Mesothelial cell of epicardium (in vitro differentiated cells): ENCODE measurements around the gene HYCC2. TPM values are rescaled to one million over a fixed set of nuclear protein-coding genes. Genes with fewer than 3 reads are reported as not detected.

Experiments
- DNase-seq, 2 experiments: peaks; one replicate each; pipeline ENCODE4 v3.0.0; 2021; ENCODE audit warnings: low spot score in 2 of 2; ENCODE audit not compliant: unreplicated experiment in 2 of 2
- H3K27ac Mint-ChIP-seq: 2 replicates; pipeline ENCODE4 v1.8.0; 2021; ENCODE audit warnings: mixed read lengths
- H3K27me3 Mint-ChIP-seq: 2 replicates; pipeline ENCODE4 v1.8.0; 2021; ENCODE audit warnings: low read depth, mixed read lengths
- H3K36me3 Mint-ChIP-seq: 2 replicates; pipeline ENCODE4 v1.8.0; 2021; ENCODE audit warnings: mixed read lengths
- H3K4me1 Mint-ChIP-seq: 2 replicates; pipeline ENCODE4 v1.8.0; 2021; ENCODE audit warnings: mixed read lengths
- H3K4me3 Mint-ChIP-seq: 2 replicates; pipeline ENCODE4 v1.8.0; 2021; ENCODE audit warnings: mild to moderate bottlenecking, moderate library complexity, mixed read lengths
- H3K9me3 Mint-ChIP-seq: 2 replicates; pipeline ENCODE4 v1.8.0; 2021; ENCODE audit warnings: mixed read lengths
- total RNA-seq: library from RNA; stranded (reverse); gene quantifications from 3 replicates; pipeline ENCODE4 v1.2.1, GENCODE V29; 2021
- TF ChIP-seq, protein P1 (sequence below): fragments of 200-600 bp; sonication (generic); IDR thresholded peaks from one replicate; pipeline ENCODE4 v1.5.0; 2021; ENCODE audit warnings: antibody characterized with exemption; ENCODE audit not compliant: unreplicated experiment

The HYCC2 gene
- total RNA-seq, 1 donor from 2014 or later = 20.3 TPM

DNA sequence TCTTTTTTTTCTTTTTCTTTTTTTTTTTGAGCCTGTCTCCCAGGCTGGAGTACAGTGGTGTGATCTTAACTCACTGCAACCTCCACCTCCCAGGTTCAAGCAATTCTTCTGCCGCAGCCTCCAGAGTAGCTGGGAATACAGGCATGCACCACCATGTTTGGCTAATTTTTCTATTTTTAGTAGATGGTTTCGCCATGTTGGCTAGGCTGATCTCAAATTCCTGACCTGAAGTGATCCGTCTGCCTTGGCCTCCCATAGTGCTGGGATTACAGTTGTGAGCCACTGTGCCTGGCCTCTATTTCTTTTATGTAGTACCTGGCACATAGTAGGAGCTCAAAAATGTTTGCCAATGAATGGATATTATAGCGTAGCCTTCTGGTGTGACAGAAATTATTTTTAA, 37.7 kb upstream of the HYCC2 start:
- DNase-seq = no peak
- no peak overlapping the region for H3K4me3 Mint-ChIP-seq
- H3K27ac Mint-ChIP-seq = no peak overlapping the region
- H3K27me3 Mint-ChIP-seq = peaks cover 2% of the 10 kb centered on the region
- H3K4me1 Mint-ChIP-seq = no peaks in the 10 kb centered on the region
- no peaks in the 10 kb centered on the region for H3K36me3 Mint-ChIP-seq
- TF ChIP-seq, protein P1, sequence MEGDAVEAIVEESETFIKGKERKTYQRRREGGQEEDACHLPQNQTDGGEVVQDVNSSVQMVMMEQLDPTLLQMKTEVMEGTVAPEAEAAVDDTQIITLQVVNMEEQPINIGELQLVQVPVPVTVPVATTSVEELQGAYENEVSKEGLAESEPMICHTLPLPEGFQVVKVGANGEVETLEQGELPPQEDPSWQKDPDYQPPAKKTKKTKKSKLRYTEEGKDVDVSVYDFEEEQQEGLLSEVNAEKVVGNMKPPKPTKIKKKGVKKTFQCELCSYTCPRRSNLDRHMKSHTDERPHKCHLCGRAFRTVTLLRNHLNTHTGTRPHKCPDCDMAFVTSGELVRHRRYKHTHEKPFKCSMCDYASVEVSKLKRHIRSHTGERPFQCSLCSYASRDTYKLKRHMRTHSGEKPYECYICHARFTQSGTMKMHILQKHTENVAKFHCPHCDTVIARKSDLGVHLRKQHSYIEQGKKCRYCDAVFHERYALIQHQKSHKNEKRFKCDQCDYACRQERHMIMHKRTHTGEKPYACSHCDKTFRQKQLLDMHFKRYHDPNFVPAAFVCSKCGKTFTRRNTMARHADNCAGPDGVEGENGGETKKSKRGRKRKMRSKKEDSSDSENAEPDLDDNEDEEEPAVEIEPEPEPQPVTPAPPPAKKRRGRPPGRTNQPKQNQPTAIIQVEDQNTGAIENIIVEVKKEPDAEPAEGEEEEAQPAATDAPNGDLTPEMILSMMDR = no peak
- H3K9me3 Mint-ChIP-seq = peaks cover 4% of the 10 kb centered on the region

DNA sequence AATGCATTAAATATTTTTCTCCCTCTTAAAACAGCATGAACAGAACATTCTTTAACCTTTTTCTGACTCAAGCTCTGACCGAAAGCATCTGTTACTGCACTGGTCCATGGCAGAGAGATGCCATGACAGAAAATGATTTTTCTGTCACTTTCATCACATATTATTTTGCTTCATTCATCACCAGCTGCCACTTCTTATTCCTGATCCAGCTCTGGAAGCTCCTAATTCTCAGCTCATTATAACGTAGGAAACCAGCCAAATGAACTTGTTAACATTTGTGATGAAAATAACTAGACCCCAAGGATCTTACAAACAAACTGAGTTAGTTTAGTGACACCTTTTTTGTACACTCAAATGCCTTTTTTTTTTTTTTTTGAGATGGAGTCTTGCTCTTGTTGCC, 36.9 kb upstream of the HYCC2 start:
- Mint-ChIP-seq H3K9me3 (peaks cover 4% of the 10 kb centered on the region), H3K4me3 (no peak overlapping the region), H3K27me3 (peaks cover 2% of the 10 kb centered on the region), H3K4me1 (no peaks in the 10 kb centered on the region), H3K27ac (no peak overlapping the region), H3K36me3 (no peaks in the 10 kb centered on the region)
- TF ChIP-seq, protein P1 = no peak
- no peak for DNase-seq

DNA sequence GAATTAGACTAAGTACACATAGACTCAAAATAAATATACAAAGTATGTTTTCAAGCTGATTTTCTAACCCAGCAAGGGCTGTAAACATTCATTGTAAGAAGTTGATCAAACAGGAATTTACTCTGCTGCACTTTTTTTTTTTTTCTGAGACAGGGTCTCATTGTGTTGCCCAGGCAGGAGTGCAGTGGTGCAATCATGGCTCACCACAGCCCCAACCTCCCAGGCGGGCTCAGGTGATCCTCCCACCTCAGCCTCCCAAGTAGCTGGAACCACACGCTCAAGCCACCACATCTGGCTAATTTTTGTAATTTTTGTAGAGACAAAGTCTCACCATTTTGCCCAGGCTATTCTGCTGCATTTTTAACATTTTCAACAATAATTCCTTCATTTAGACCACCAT, 36.2 kb upstream of the HYCC2 start:
- Mint-ChIP-seq H3K36me3 (no peaks in the 10 kb centered on the region), H3K9me3 (peaks cover 4% of the 10 kb centered on the region), H3K4me1 (no peaks in the 10 kb centered on the region), H3K4me3 (no peak overlapping the region), H3K27ac (no peak overlapping the region), H3K27me3 (peaks cover 2% of the 10 kb centered on the region)
- DNase-seq = no peak
- TF ChIP-seq, protein P1 = no peak

DNA sequence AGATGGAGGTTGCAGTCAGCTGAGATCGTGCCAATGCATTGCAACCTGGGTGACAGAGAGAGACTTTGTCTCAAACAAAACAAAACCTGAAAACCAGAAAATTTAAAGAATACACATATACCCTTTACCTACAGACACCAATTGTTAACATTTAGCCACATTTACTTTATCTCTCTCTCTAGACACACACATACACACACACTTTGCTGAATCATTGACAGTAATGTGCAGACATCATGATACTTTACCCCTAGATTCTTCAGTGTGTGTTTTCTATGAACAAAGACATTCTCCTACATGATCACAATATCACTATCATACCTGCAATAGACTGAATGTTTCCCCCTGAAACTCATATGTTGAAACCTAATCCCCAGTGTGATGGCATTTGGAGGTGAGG, 34.3 kb upstream of the HYCC2 start:
- H3K27me3 Mint-ChIP-seq = peaks cover 2% of the 10 kb centered on the region
- TF ChIP-seq, protein P1 = no peak
- no peak overlapping the region for H3K27ac Mint-ChIP-seq
- H3K9me3 Mint-ChIP-seq = peaks cover 4% of the 10 kb centered on the region
- H3K4me1 Mint-ChIP-seq = no peaks in the 10 kb centered on the region
- no peak overlapping the region for H3K4me3 Mint-ChIP-seq
- no peaks in the 10 kb centered on the region for H3K36me3 Mint-ChIP-seq
- no peak for DNase-seq

DNA sequence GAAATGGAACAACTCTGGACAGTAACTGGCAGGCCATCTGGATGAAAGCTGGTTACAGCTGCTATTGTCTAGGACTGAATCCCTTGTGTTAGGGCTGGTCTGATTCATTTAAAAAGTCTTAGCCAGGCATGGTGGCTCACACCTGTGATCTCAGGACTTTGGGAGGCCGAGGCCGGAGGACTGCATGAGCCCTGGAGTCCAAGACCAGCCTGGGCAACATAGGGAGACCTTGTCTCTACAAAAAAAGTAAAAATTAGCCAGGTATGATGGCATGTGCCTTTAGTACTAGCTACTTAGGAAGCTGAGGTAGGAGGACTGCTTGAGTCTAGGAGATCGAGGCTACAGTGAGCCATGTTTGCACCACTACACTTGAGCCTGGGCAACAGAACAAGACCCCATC, 29.0 kb upstream of the HYCC2 start:
- H3K36me3 Mint-ChIP-seq = no peaks in the 10 kb centered on the region
- H3K9me3 Mint-ChIP-seq = no peaks in the 10 kb centered on the region
- no peak overlapping the region for H3K4me3 Mint-ChIP-seq
- no peaks in the 10 kb centered on the region for H3K4me1 Mint-ChIP-seq
- H3K27ac Mint-ChIP-seq = no peak overlapping the region
- no peaks in the 10 kb centered on the region for H3K27me3 Mint-ChIP-seq
- TF ChIP-seq, protein P1 = no peak
- DNase-seq = no peak

DNA sequence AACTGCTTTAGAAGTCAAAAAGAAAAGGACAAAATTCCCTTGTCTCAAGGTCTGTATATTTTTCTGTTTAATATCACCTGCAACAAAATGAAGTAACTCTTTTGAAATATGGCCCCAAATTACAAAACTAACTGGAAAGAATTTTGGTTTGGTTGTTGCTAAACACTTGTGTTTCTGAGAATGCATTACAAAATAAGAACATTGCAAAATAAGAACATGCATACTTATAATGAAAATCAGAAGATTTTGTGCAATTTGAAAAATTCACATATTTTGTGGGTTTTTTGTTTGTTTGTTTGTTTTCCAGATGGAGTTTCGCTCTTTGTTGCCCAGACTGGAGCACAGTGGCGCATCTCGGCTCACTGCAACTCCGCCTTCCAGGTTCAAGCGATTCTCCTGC, 22.1 kb upstream of the HYCC2 start:
- no peak overlapping the region for H3K4me3 Mint-ChIP-seq
- H3K9me3 Mint-ChIP-seq = no peaks in the 10 kb centered on the region
- no peak overlapping the region for H3K27ac Mint-ChIP-seq
- H3K4me1 Mint-ChIP-seq = no peaks in the 10 kb centered on the region
- peaks cover 7% of the 10 kb centered on the region for H3K36me3 Mint-ChIP-seq
- TF ChIP-seq, protein P1 = no peak
- no peak for DNase-seq
- no peaks in the 10 kb centered on the region for H3K27me3 Mint-ChIP-seq
